ENCODE measurements around the gene SCTR.

The SCTR gene

GRCh38 chr2:119462574-119462973 is 61.7 kb downstream of the SCTR start:
- no peaks in the 10 kb centered on the region for H3K36me3 ChIP-seq (replicated peaks; ENCODE audit: insufficient read depth, low read length)
- no peak for DNase-seq
- H3K4me1 ChIP-seq (ENCODE audit: low read length): no peaks in the 10 kb centered on the region
- H3K4me2 ChIP-seq (ENCODE audit: low read depth, low read length): no peak overlapping the region
- no peak overlapping the region for H2AFZ ChIP-seq (ENCODE audit: low read length)
- TF ChIP-seq EZH2phosphoT487 (IDR thresholded peaks at IDR 0.05; ENCODE audit: low read length) (no peak), EZH2 (optimal IDR thresholded peaks at IDR 0.05; ENCODE audit: low read depth, low read length) (no peak), CTCF (IDR thresholded peaks at IDR 0.05; ENCODE audit: low read length) (no peak)
- no peak overlapping the region for H3K4me3 ChIP-seq (ENCODE audit: low read length)
- H3K27me3 ChIP-seq (replicated peaks; ENCODE audit: insufficient read depth, low read length): no peaks in the 10 kb centered on the region
- no peaks in the 10 kb centered on the region for H3K9me3 ChIP-seq (replicated peaks; ENCODE audit: insufficient read depth, low read length)
- no peaks in the 10 kb centered on the region for H3F3A ChIP-seq (ENCODE audit: insufficient read depth, low read length)
- H3K27ac ChIP-seq (ENCODE audit: low read length): no peak overlapping the region
- H4K20me1 ChIP-seq (ENCODE audit: insufficient read depth, low read length): no peaks in the 10 kb centered on the region
- H3K9me2 ChIP-seq (replicated peaks; ENCODE audit: insufficient read depth, low read length): no peaks in the 10 kb centered on the region
- H3K9ac ChIP-seq (ENCODE audit: low read length): no peak overlapping the region
- no peaks in the 10 kb centered on the region for H3K79me2 ChIP-seq (ENCODE audit: low read length)

- no peaks in the 10 kb centered on the region for H3K27me3 ChIP-seq (replicated peaks; ENCODE audit: insufficient read depth, low read length)
- no peak for DNase-seq
- no peak overlapping the region for H2AFZ ChIP-seq (ENCODE audit: low read length)
- H3K4me3 ChIP-seq (ENCODE audit: low read length): no peak overlapping the region
- H3K4me1 ChIP-seq (ENCODE audit: low read length): no peaks in the 10 kb centered on the region
- H3K36me3 ChIP-seq (replicated peaks; ENCODE audit: insufficient read depth, low read length): no peaks in the 10 kb centered on the region
- no peak overlapping the region for H3K9ac ChIP-seq (ENCODE audit: low read length)
- no peaks in the 10 kb centered on the region for H3F3A ChIP-seq (ENCODE audit: insufficient read depth, low read length)
- H3K4me2 ChIP-seq (ENCODE audit: low read depth, low read length): no peak overlapping the region
- H3K79me2 ChIP-seq (ENCODE audit: low read length): no peaks in the 10 kb centered on the region
- no peaks in the 10 kb centered on the region for H3K9me3 ChIP-seq (replicated peaks; ENCODE audit: insufficient read depth, low read length)
- H3K27ac ChIP-seq (ENCODE audit: low read length): no peak overlapping the region
- H3K9me2 ChIP-seq (replicated peaks; ENCODE audit: insufficient read depth, low read length): no peaks in the 10 kb centered on the region
- no peaks in the 10 kb centered on the region for H4K20me1 ChIP-seq (ENCODE audit: insufficient read depth, low read length)
- TF ChIP-seq CTCF (IDR thresholded peaks at IDR 0.05; ENCODE audit: low read length): no peak
- no peak for TF ChIP-seq EZH2 (optimal IDR thresholded peaks at IDR 0.05; ENCODE audit: low read depth, low read length)
- no peak for TF ChIP-seq EZH2phosphoT487 (IDR thresholded peaks at IDR 0.05; ENCODE audit: low read length)
Measured at GRCh38 chr2:119461811-119462210, 62.5 kb downstream of the SCTR start.

- no peaks in the 10 kb centered on the region for H3K9me3 ChIP-seq (replicated peaks; ENCODE audit: insufficient read depth, low read length)
- no peak for DNase-seq
- H3K9me2 ChIP-seq (replicated peaks; ENCODE audit: insufficient read depth, low read length): no peaks in the 10 kb centered on the region
- H3K27me3 ChIP-seq (replicated peaks; ENCODE audit: insufficient read depth, low read length): no peaks in the 10 kb centered on the region
- H3K27ac ChIP-seq (ENCODE audit: low read length): no peak overlapping the region
- TF ChIP-seq EZH2 (optimal IDR thresholded peaks at IDR 0.05; ENCODE audit: low read depth, low read length): no peak
- TF ChIP-seq CTCF (IDR thresholded peaks at IDR 0.05; ENCODE audit: low read length): no peak
- no peak for TF ChIP-seq EZH2phosphoT487 (IDR thresholded peaks at IDR 0.05; ENCODE audit: low read length)
- no peaks in the 10 kb centered on the region for H3K36me3 ChIP-seq (replicated peaks; ENCODE audit: insufficient read depth, low read length)
- no peaks in the 10 kb centered on the region for H3K4me1 ChIP-seq (ENCODE audit: low read length)
- H3F3A ChIP-seq (ENCODE audit: insufficient read depth, low read length): no peaks in the 10 kb centered on the region
- no peaks in the 10 kb centered on the region for H4K20me1 ChIP-seq (ENCODE audit: insufficient read depth, low read length)
- H3K4me2 ChIP-seq (ENCODE audit: low read depth, low read length): no peak overlapping the region
- H2AFZ ChIP-seq (ENCODE audit: low read length): no peak overlapping the region
- H3K79me2 ChIP-seq (ENCODE audit: low read length): no peaks in the 10 kb centered on the region
- H3K9ac ChIP-seq (ENCODE audit: low read length): no peak overlapping the region
- no peak overlapping the region for H3K4me3 ChIP-seq (ENCODE audit: low read length)
Measured at GRCh38 chr2:119460076-119460475, 64.2 kb downstream of the SCTR start.
